CD4-positive, alpha-beta T cell (primary cell): ENCODE results near the gene SPDEF. TPM values are rescaled to one million over a fixed set of nuclear protein-coding genes. Genes with fewer than 3 reads are reported as not detected.

Experiments
- ATAC-seq: fragments of 200-7000 bp; cut with Tn5 transposase; one replicate; pipeline ENCODE4 v1.10.0; 2022; ENCODE audit warnings: mild to moderate bottlenecking; ENCODE audit not compliant: poor library complexity
- CTCF ChIA-PET: fragments of 350-600 bp; sonication (Branson Sonifier 250); formaldehyde crosslinking; loops from one replicate; lab custom pipeline; 2021; ENCODE audit warnings: antibody characterized with exemption, inconsistent platforms; lab: Charles Lee
- POLR2A ChIA-PET: fragments of 350-600 bp; sonication (Branson Sonifier 250); formaldehyde crosslinking; loops from one replicate; lab custom pipeline; 2021; ENCODE audit warnings: antibody characterized with exemption, inconsistent platforms; lab: Charles Lee
- DNase-seq, 14 experiments: peaks; one replicate each; pipeline ENCODE4 v3.0.0-alpha.2; 2013 to 2020; ENCODE audit warnings: mixed read lengths in 2 of 14
- H3K27ac ChIP-seq, 2 donors: one replicate each; pipeline versions ENCODE4 v1.5.1 to v1.7.0; 2013; ENCODE audit warnings: low read length in 2 of 2, low read depth in 1 of 2, mild to moderate bottlenecking in 1 of 2
- H3K27me3 ChIP-seq, 2 experiments: 1 replicate in 1 of 2; 2 replicates in 1 of 2; pipeline versions ENCODE4 v1.6.1 to v1.7.0; 2013; ENCODE audit warnings: low read length in 2 of 2, control low read depth in 1 of 2, mild to moderate bottlenecking in 1 of 2, moderate library complexity in 1 of 2; ENCODE audit not compliant: insufficient read depth in 2 of 2, control insufficient read depth in 1 of 2
- H3K36me3 ChIP-seq: one replicate; pipeline ENCODE4 v1.6.1; 2013; ENCODE audit warnings: low read length, control low read depth; ENCODE audit not compliant: insufficient read depth
- H3K4me1 ChIP-seq: one replicate; pipeline ENCODE4 v1.6.1; 2013; ENCODE audit warnings: low read length, control low read depth; ENCODE audit not compliant: insufficient read depth
- H3K4me3 ChIP-seq: one replicate; pipeline ENCODE4 v1.5.1; 2013; ENCODE audit warnings: mild to moderate bottlenecking, low read length, moderate library complexity
- H3K9me3 ChIP-seq, 2 experiments: 1 replicate in 1 of 2; 2 replicates in 1 of 2; pipeline versions ENCODE4 v1.6.1 to v1.7.0; 2013; ENCODE audit warnings: low read length in 2 of 2, mild to moderate bottlenecking in 2 of 2, control low read depth in 1 of 2, moderate library complexity in 1 of 2; ENCODE audit not compliant: control insufficient read depth in 1 of 2, insufficient read depth in 1 of 2
- H3K27ac Mint-ChIP-seq: one replicate; pipeline ENCODE4 v1.8.0; 2020; ENCODE audit warnings: mixed read lengths
- H3K27me3 Mint-ChIP-seq: one replicate; pipeline ENCODE4 v1.8.0; 2021; ENCODE audit warnings: mixed read lengths
- H3K36me3 Mint-ChIP-seq: one replicate; pipeline ENCODE4 v1.8.0; 2021; ENCODE audit warnings: low read depth, mixed read lengths
- H3K4me1 Mint-ChIP-seq: one replicate; pipeline ENCODE4 v1.8.0; 2021; ENCODE audit warnings: low read depth, mixed read lengths
- H3K4me3 Mint-ChIP-seq: one replicate; pipeline ENCODE4 v1.8.0; 2020; ENCODE audit warnings: mild to moderate bottlenecking, mixed read lengths
- H3K9me3 Mint-ChIP-seq: one replicate; pipeline ENCODE4 v1.8.0; 2020; ENCODE audit warnings: mixed read lengths
- CTCF ChIP-seq: fragments of 200-600 bp; IDR thresholded peaks from one replicate; pipeline ENCODE4 v1.8.0; 2022; ENCODE audit warnings: antibody characterized with exemption, mild to moderate bottlenecking
- intact Hi-C, 2 experiments: fragments of 100-400 bp; cut with DNase I in 1 of 2; cut with micrococcal nuclease in 1 of 2; formaldehyde crosslinking; loops; one replicate each; pipeline versions ENCODE4 v1.15.1 to v1.9.0; 2023 to 2025; cut with DNase I, micrococcal nuclease
- total RNA-seq, 174 experiments: library from RNA in 2 of 174; stranded (reverse) in 2 of 174; gene quantifications; one replicate each; pipeline ENCODE4 v1.2.3 and lab custom pipeline; 2021 to 2026

Gene SPDEF
- total RNA-seq, 2 experiments from 2014 or later, result 0.17 to 0.36 TPM

- no peak for TF ChIP-seq CTCF
- Mint-ChIP-seq H3K9me3 (no peaks in the 10 kb centered on the region), H3K27ac (peak overlapping the region; percentile 46), H3K4me1 (no peaks in the 10 kb centered on the region), H3K36me3 (peaks cover 29% of the 10 kb centered on the region), H3K27me3 (no peaks in the 10 kb centered on the region), H3K4me3 (no peak overlapping the region)
- no peak overlapping the region for H3K27ac ChIP-seq
- ATAC-seq (no peak), DNase-seq (no peak)
- ChIA-PET POLR2A (no interaction called here), CTCF (no interaction called here)
- intact Hi-C loops, result no loop called here
- no peak overlapping the region for H3K4me3 ChIP-seq
- H3K9me3 ChIP-seq, result no peaks in the 10 kb centered on the region
- no peaks in the 10 kb centered on the region for H3K4me1 ChIP-seq
- peaks cover 37% of the 10 kb centered on the region for H3K36me3 ChIP-seq
- no peaks in the 10 kb centered on the region for H3K27me3 ChIP-seq
Observed at GRCh38 chr6:34585108-34585507, 29.0 kb upstream of the SPDEF start.

GRCh38 chr6:34584694-34585093, 28.6 kb upstream of the SPDEF start:
- intact Hi-C loops, result no loop called here
- ChIA-PET CTCF (no interaction called here), POLR2A (no interaction called here)
- Mint-ChIP-seq H3K27me3 (no peaks in the 10 kb centered on the region), H3K36me3 (peaks cover 26% of the 10 kb centered on the region), H3K4me1 (no peaks in the 10 kb centered on the region), H3K4me3 (no peak overlapping the region), H3K27ac (peak overlapping the region; percentile 46), H3K9me3 (no peaks in the 10 kb centered on the region)
- no peaks in the 10 kb centered on the region for H3K9me3 ChIP-seq
- no peak for TF ChIP-seq CTCF
- H3K4me3 ChIP-seq, result no peak overlapping the region
- ATAC-seq (no peak), DNase-seq (peak in 1 of 14 experiments; percentile 13)
- H3K36me3 ChIP-seq, result peaks cover 33% of the 10 kb centered on the region
- no peak overlapping the region for H3K27ac ChIP-seq
- no peaks in the 10 kb centered on the region for H3K4me1 ChIP-seq
- no peaks in the 10 kb centered on the region for H3K27me3 ChIP-seq

GRCh38 chr6:34583861-34584604, 27.9 kb upstream of the SPDEF start:
- TF ChIP-seq CTCF, result no peak
- H3K27me3 ChIP-seq, result no peaks in the 10 kb centered on the region
- CTCF ChIA-PET, result interaction anchor here (1.2 kb wide), 1 partner anchor 57 kb away, joined by 3 read pairs; no protein-coding TSS in a partner anchor

More at GRCh38 chr6:34583861-34584604, 27.9 kb upstream of the SPDEF start:
- H3K36me3 ChIP-seq, result peaks cover 26% of the 10 kb centered on the region
- intact Hi-C loops, result no loop called here
- H3K36me3 Mint-ChIP-seq, result peaks cover 20% of the 10 kb centered on the region
- no peaks in the 10 kb centered on the region for H3K4me1 ChIP-seq
- H3K27ac ChIP-seq, result no peak overlapping the region
- no peaks in the 10 kb centered on the region for H3K9me3 Mint-ChIP-seq
- no peak for ATAC-seq
- H3K27ac Mint-ChIP-seq, result peak overlapping the region; percentile 46
- H3K4me3 Mint-ChIP-seq, result no peak overlapping the region
- DNase-seq, result no peak
- H3K27me3 Mint-ChIP-seq, result no peaks in the 10 kb centered on the region
- H3K4me1 Mint-ChIP-seq, result no peaks in the 10 kb centered on the region
- POLR2A ChIA-PET, result no interaction called here
- no peaks in the 10 kb centered on the region for H3K9me3 ChIP-seq
- H3K4me3 ChIP-seq, result no peak overlapping the region
